Progenitor cell of endocrine pancreas (in vitro differentiated cells): ENCODE data around the gene ASB18. TPM values are rescaled to one million over a fixed set of nuclear protein-coding genes. Genes with fewer than 3 reads are reported as not detected.

ENCODE experiments used
- DNase-seq: peaks from one replicate; pipeline ENCODE4 v3.0.0; 2021; ENCODE audit warnings: low spot score; ENCODE audit not compliant: unreplicated experiment
- H3K27ac Mint-ChIP-seq: 2 replicates; pipeline ENCODE4 v1.8.0; 2021; ENCODE audit warnings: mild to moderate bottlenecking, moderate library complexity, mixed read lengths
- H3K27me3 Mint-ChIP-seq: 2 replicates; pipeline ENCODE4 v1.8.0; 2021; ENCODE audit warnings: mixed read lengths
- H3K36me3 Mint-ChIP-seq: 2 replicates; pipeline ENCODE4 v1.8.0; 2022; ENCODE audit warnings: mixed read lengths; ENCODE audit not compliant: insufficient read depth
- H3K4me1 Mint-ChIP-seq: 2 replicates; pipeline ENCODE4 v1.8.0; 2021; ENCODE audit warnings: low read depth, mixed read lengths
- H3K4me3 Mint-ChIP-seq: 2 replicates; pipeline ENCODE4 v1.8.0; 2021; ENCODE audit warnings: low read depth, mild to moderate bottlenecking, moderate library complexity, mixed read lengths
- H3K9me3 Mint-ChIP-seq: 2 replicates; pipeline ENCODE4 v1.8.0; 2021; ENCODE audit warnings: low read depth, mixed read lengths
- total RNA-seq: library from RNA; stranded (reverse); gene quantifications from 2 replicates; pipeline ENCODE4 v1.2.1, GENCODE V29; 2021
- TF ChIP-seq, protein P1 (sequence below): fragments of 200-600 bp; sonication (generic); IDR thresholded peaks from one replicate; pipeline ENCODE4 v1.5.0; 2021; ENCODE audit warnings: antibody characterized with exemption, mild to moderate bottlenecking; ENCODE audit not compliant: unreplicated experiment

The ASB18 gene
- total RNA-seq, 1 donor from 2014 or later: not detected

DNA sequence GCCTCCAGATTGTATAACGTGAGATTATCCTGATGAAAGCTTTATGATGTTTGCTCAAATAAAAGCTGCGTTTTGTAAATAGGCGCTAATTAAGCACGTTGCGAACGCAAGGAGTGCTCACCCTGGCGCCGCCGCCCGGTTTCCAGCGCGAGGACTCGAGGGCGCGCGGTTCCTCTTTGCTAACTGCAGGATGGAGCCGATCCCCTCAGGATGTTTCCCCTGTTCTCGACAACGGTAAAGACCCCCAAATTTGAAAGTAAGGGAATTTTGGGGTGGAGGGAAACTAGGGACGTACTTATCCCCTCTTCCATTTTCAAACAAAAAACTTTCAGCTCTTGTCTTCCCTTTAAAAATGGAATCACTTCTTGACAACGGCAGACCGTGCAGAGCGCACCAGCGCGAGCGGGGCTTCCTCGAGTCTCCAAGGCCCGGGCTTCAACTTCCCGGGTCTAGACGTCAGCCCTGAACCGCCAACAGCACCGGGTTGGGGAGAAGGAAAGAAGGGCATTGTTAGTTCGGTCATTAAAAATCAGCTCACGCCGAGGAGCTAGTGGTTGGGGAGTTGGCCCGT is 95.0 kb downstream of the ASB18 start:
- DNase-seq: no peak
- Mint-ChIP-seq H3K9me3 (no peaks in the 10 kb centered on the region), H3K27me3 (peaks cover 78% of the 10 kb centered on the region), H3K4me1 (peaks cover 10% of the 10 kb centered on the region), H3K36me3 (no peaks in the 10 kb centered on the region), H3K27ac (no peak overlapping the region), H3K4me3 (no peak overlapping the region)
- TF ChIP-seq, protein P1, sequence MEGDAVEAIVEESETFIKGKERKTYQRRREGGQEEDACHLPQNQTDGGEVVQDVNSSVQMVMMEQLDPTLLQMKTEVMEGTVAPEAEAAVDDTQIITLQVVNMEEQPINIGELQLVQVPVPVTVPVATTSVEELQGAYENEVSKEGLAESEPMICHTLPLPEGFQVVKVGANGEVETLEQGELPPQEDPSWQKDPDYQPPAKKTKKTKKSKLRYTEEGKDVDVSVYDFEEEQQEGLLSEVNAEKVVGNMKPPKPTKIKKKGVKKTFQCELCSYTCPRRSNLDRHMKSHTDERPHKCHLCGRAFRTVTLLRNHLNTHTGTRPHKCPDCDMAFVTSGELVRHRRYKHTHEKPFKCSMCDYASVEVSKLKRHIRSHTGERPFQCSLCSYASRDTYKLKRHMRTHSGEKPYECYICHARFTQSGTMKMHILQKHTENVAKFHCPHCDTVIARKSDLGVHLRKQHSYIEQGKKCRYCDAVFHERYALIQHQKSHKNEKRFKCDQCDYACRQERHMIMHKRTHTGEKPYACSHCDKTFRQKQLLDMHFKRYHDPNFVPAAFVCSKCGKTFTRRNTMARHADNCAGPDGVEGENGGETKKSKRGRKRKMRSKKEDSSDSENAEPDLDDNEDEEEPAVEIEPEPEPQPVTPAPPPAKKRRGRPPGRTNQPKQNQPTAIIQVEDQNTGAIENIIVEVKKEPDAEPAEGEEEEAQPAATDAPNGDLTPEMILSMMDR: no peak

DNA sequence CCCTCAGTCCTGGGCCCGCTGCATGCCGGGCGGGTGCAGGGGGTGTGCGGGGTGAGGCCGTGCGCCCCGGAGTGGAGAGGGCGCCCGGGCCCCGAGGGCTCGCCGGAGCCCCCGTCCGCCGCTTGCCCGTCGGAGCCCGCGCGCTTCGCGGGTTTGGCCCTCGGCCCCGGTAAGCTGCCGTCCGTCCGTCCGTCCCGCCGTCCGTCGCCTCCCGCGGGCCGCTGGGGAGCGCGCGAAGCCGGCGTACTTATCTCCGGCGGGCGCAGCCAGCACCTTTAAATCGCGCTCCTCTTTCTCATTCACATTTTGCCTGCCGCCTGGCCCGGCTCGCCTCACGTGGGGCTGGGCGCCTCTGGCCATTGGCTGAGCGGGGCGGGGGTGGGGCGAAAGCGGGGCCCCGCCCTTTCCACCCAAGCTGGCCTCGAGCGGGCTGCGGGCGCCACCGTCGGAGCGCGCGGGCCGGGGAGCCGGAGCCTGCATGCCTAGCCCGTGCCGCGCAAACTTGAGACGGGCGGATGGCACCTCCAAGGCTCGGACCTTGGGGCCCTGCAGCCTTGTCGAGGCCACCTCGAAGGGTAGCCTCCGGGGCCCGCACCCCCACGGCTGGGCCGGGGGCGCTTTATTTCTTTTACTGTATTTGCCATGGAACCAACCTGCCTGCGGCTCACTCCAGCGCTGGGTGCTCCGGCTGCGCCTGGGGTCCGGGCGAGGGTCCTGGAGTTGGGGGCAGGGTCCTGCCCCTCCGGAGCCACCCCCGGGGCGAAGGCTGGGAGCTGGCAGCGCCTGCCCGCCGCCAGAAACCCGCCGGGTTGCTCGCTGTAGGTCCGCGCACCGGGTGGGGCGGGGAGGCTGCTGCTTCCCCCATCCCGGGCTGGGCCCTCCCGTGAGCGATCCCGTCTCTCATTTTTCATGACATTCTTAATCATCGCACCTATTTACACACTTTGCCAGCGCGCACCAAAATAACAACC is 95.8 kb downstream of the ASB18 start, which contains the start of gene GBX2:
GBX2 (minus strand) TSS at position 277 of the 971 bp plus-strand sequence. CDS start 415 bp downstream, outside the sequence.
- TF ChIP-seq, protein P1: no peak
- Mint-ChIP-seq H3K27ac (no peak within 1 kb of the TSS), H3K36me3 (no peaks in the 10 kb centered on the region), H3K4me3 (peak within 1 kb of the TSS; percentile 24), H3K9me3 (no peaks in the 10 kb centered on the region), H3K4me1 (peaks cover 7% of the 10 kb centered on the region), H3K27me3 (peaks cover 70% of the 10 kb centered on the region)
- DNase-seq: no peak

DNA sequence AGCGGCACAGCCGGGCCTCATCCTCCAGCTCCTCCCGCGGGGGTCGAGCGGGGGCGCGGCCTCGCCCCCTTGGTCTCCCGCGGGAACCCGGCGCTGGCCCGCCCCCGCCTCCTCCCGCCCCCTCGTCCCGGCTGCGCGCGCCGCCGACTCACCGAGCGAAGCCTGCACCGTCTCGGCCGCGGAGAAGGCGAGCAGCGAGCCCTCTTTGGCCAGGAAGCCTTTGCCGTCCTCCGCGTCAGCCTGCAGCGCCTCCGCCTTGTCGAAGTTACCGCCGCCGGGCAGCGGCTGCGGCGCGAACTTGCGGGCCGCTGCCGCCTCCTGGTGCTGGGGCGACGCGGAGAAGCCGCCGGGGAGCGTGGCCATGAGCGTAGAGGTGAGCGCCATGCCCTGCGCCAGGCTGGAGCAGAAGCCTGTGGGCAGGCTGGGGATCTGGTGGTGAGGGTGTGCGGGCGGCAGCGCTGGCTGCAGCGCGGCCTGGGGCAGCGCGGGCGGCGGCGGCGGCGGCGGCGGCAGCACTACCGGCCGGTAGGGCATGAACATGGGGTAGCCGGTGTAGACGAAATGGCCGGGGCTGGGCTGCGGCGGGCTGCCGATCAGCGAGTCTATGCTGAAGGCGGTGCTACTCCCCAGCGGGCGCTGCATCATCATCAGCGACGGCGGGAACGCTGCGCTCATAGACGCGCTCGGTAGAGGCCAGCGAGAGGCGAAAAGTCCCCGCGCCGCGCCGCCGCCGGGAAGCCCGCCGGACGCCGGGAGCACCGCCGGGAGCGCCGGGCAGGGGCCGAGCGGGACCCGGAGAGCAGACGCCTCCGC is 96.7 kb downstream of the ASB18 start:
- Mint-ChIP-seq H3K36me3 (no peaks in the 10 kb centered on the region), H3K9me3 (no peaks in the 10 kb centered on the region), H3K4me3 (peak overlapping the region; percentile 24), H3K27ac (no peak overlapping the region), H3K4me1 (peaks cover 7% of the 10 kb centered on the region), H3K27me3 (peaks cover 68% of the 10 kb centered on the region)
- TF ChIP-seq, protein P1: peak; percentile 34
- no peak for DNase-seq

DNA sequence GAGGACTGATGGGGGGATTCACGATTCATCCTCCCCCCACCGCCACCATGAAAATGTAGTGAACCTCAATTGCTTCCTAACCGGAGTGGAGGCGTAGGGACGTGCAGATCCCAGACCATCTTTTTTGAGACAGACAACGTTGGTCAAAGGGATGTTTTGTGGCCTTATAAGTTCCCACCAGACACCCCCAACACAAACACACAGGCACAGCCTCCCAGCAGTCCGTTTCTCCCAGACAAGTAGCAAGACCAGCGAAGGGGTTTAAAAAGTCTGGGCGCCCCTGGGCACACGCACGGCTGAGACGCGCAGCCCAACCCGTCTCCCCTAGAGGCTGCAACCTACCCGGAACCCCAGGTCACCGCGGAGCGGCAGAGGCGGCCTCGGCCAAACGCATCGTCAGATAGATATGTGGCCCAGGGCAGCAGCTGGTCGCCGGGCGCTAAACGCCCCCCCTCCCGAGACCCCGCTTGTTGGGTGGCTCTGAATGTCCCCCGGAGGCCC is 97.4 kb downstream of the ASB18 start:
- H3K27ac Mint-ChIP-seq: no peak overlapping the region
- H3K36me3 Mint-ChIP-seq: no peaks in the 10 kb centered on the region
- H3K4me1 Mint-ChIP-seq: peaks cover 7% of the 10 kb centered on the region
- H3K9me3 Mint-ChIP-seq: no peaks in the 10 kb centered on the region
- H3K27me3 Mint-ChIP-seq: peaks cover 68% of the 10 kb centered on the region
- peak overlapping the region; percentile 42 for H3K4me3 Mint-ChIP-seq
- TF ChIP-seq, protein P1: no peak
- no peak for DNase-seq
